HG03575 (cell line): ENCODE measurements around the gene FEM1C.
"Not testable (repeated sequence)": the region's sequence is repeated elsewhere in the genome, so short reads cannot be mapped to it uniquely, and the experiment has no call there.

ENCODE experiments used
- ATAC-seq: cut with Tn5 transposase; IDR thresholded peaks from one replicate; pipeline ENCODE4 v1.9.1; 2021; ENCODE audit not compliant: unreplicated experiment, insufficient number of reproducible peaks, low FRiP score; ENCODE audit errors: extremely low read depth

Gene FEM1C

GRCh38 chr5:115487168-115487567 lies 57.4 kb downstream of the FEM1C start:
- no peak for ATAC-seq

DNA sequence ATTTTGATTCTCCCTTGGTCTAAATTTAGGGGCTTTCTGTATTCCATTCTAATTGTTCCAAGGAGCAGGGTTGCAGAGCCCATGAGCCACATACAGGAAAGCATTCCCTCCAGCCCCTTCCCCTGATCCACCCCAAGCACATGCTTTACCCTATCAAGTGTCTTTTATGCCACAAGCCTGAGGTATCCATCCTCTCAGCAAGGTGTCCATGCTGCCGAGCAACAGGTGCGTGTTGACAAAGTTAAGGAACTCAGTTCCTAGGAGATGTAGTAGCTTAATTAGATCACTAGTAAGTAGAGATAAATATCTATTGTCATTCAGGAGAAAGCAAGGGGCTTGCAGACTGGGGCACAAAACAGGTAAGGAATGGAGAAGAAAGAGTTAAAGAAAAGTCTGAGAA lies 57.8 kb downstream of the FEM1C start:
- ATAC-seq: no peak

DNA sequence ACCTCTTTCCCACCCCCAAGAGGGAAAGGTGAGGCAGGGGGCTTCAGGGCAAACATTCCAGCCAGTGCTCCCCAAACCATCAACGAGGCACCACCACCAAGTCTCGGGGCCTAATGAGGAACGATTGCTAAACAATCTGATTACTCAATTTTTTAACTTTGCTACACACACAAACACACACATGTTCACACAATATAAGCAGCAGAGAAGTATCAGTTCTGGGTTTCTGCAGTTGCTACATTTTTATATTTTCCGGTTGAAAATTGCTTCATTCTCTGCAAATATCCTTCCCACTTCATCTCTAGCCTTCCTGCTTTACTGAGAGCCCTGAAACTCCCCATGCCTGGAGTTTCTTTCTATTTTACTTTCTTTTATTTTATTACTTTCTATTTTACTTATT lies 60.2 kb downstream of the FEM1C start:
- ATAC-seq: no peak

DNA sequence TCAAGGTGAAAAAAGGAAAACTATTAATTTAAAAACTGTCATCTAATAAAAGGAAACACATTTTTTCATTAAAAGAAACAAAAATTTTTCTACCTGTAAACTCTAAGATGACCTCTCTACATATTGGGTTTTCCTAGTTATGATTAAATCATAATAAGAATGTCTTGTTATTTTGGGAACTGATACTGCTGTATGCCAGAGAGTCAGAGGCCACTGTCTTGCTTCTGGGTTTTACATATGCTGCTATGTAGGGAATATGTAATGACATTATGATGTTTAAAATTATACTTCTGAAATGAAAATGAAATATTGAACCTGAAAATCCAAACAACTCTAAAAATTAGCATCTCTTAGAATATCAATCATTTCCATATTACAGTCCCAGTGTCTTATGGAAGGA lies 63.7 kb downstream of the FEM1C start:
- ATAC-seq: no peak

- no peak for ATAC-seq
Observed at GRCh38 chr5:115480271-115480670, 64.3 kb downstream of the FEM1C start.

- ATAC-seq: not testable (repeated sequence)
Observed at GRCh38 chr5:115479166-115479873, 65.3 kb downstream of the FEM1C start.

- ATAC-seq: no peak
Observed at GRCh38 chr5:115478281-115478680, 66.3 kb downstream of the FEM1C start.

GRCh38 chr5:115477581-115477980 lies 67.0 kb downstream of the FEM1C start:
- ATAC-seq: no peak

GRCh38 chr5:115475788-115476187 lies 68.8 kb downstream of the FEM1C start:
- ATAC-seq: no peak

GRCh38 chr5:115472271-115473025 lies 72.1 kb downstream of the FEM1C start:
- ATAC-seq: no peak

DNA sequence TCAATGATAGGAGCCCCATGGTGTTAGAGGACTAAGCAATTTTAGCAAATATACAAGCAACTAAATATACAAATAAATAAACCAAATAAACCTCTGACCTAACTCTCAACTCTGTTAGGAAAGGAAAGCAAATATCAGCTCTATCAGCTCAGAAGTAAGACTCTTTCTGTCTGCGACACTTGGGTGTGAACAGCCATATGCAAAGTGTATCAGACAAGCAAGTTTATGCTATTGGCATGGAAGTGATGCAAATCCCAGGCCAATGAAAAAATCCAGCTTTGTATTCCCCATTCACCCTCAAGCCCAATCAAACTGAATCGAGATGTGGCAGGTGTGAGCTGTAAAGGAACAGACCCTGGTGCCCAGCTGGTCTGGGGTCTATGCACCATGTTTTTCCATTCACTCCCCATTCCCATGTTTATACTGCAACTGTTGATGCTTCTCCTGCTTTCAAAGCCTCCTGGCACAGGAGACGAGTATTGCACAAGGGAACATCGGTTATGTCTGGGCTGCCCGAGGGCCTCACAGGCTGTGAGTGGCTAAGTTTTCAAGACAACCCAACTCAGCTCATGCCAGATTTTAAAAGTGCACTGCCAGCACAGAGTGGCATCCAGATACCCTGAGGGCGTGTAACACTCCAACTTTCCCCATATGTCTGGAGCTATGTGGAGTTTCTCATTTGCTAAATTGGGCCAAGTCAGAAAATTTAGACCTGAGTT lies 73.1 kb downstream of the FEM1C start:
- ATAC-seq: no peak

GRCh38 chr5:115470921-115471320 lies 73.7 kb downstream of the FEM1C start:
- no peak for ATAC-seq
